Testis (tissue), 2 donors: Measurements from ENCODE around the gene GALR1.

Experiments
- CTCF ChIP-seq, 3 experiments: fragments of 450-650 bp in 2 of 3; fragments of 200-600 bp in 1 of 3; sonication (generic) in 1 of 3; IDR thresholded peaks; one replicate each; pipeline ENCODE4 v1.5.1; 2016 to 2019; ENCODE audit warnings: antibody characterized with exemption in 3 of 3, mild to moderate bottlenecking in 2 of 3, moderate library complexity in 1 of 3
- POLR2A ChIP-seq: fragments of 450-650 bp; IDR thresholded peaks from one replicate; pipeline ENCODE4 v1.6.1; 2017; ENCODE audit warnings: antibody characterized with exemption, mild to moderate bottlenecking, moderate library complexity

GRCh38 chr18:77203851-77204250, 45.8 kb upstream of the GALR1 start:
- TF ChIP-seq CTCF (IDR thresholded peaks at IDR 0.05) (no peak), POLR2A (no peak)
